Liver (tissue), 9 donors: ENCODE results near the gene JAG1. TPM values are rescaled to one million over a fixed set of nuclear protein-coding genes. Genes with fewer than 3 reads are reported as not detected.

ENCODE experiments used
- DNase-seq: peaks from one replicate; pipeline ENCODE4 v3.0.0-alpha.2; 2017; ENCODE audit warnings: low spot score
- H3K27ac ChIP-seq, 2 donors: one replicate each; pipeline ENCODE4 v1.7.0; 2013; ENCODE audit warnings: inconsistent platforms in 2 of 2, low read length in 2 of 2, control low read depth in 1 of 2, low read depth in 1 of 2, mild to moderate bottlenecking in 1 of 2
- H3K27me3 ChIP-seq, 4 donors: one replicate each; pipeline versions ENCODE4 v1.6.1 to v1.7.0; 2013; ENCODE audit warnings: low read length in 3 of 4, inconsistent platforms in 1 of 4, mild to moderate bottlenecking in 1 of 4, moderate library complexity in 1 of 4; ENCODE audit not compliant: control insufficient read depth in 4 of 4, insufficient read depth in 4 of 4
- H3K36me3 ChIP-seq, 4 donors: one replicate each; pipeline versions ENCODE4 v1.6.1 to v1.7.0; 2013; ENCODE audit warnings: low read length in 3 of 4, mild to moderate bottlenecking in 3 of 4, low read depth in 1 of 4, moderate library complexity in 1 of 4; ENCODE audit not compliant: control insufficient read depth in 4 of 4, insufficient read depth in 3 of 4
- H3K4me1 ChIP-seq, 4 donors: one replicate each; pipeline versions ENCODE4 v1.6.1 to v1.7.0; 2013; ENCODE audit warnings: low read length in 3 of 4, mild to moderate bottlenecking in 3 of 4, moderate library complexity in 1 of 4; ENCODE audit not compliant: control insufficient read depth in 4 of 4, insufficient read depth in 4 of 4
- H3K4me3 ChIP-seq, 3 donors: one replicate each; pipeline versions ENCODE4 v1.6.1 to v1.7.0; 2013; ENCODE audit warnings: low read length in 3 of 3, control low read depth in 1 of 3, low read depth in 1 of 3, mild to moderate bottlenecking in 1 of 3
- H3K9ac ChIP-seq, 2 donors: one replicate each; pipeline ENCODE4 v1.7.0; 2013; ENCODE audit warnings: low read length in 2 of 2, mild to moderate bottlenecking in 2 of 2, moderate library complexity in 2 of 2, control low read depth in 1 of 2, low read depth in 1 of 2
- H3K9me3 ChIP-seq, 4 donors: one replicate each; pipeline versions ENCODE4 v1.6.1 to v1.7.0; 2013; ENCODE audit warnings: low read length in 3 of 4; ENCODE audit not compliant: control insufficient read depth in 4 of 4
- EGR1 ChIP-seq, 2 donors: IDR thresholded peaks; 2 replicates each; pipeline ENCODE4 v1.6.1; 2016 to 2018; ENCODE audit warnings: antibody characterized with exemption in 2 of 2, low read depth in 2 of 2
- FOXA1 ChIP-seq: IDR thresholded peaks from 2 replicates; pipeline ENCODE4 v1.6.1; 2016; ENCODE audit warnings: antibody characterized with exemption
- FOXA2 ChIP-seq: IDR thresholded peaks from 2 replicates; pipeline ENCODE4 v1.6.1; 2016; ENCODE audit warnings: antibody characterized with exemption
- GABPA ChIP-seq, 2 donors: IDR thresholded peaks in 1 of 2; conservative IDR thresholded peaks in 1 of 2; 2 replicates each; pipeline ENCODE4 v1.6.1; 2016; ENCODE audit warnings: antibody characterized with exemption in 2 of 2, mild to moderate bottlenecking in 1 of 2, moderate library complexity in 1 of 2
- HNF4A ChIP-seq, 2 donors: conservative IDR thresholded peaks; 2 replicates each; pipeline ENCODE4 v1.6.1; 2016; ENCODE audit warnings: antibody characterized with exemption in 2 of 2, mild to moderate bottlenecking in 2 of 2
- HNF4G ChIP-seq: IDR thresholded peaks from 2 replicates; pipeline ENCODE4 v1.6.1; 2016; ENCODE audit warnings: antibody characterized with exemption
- JUND ChIP-seq, 2 donors: IDR thresholded peaks; 2 replicates each; pipeline ENCODE4 v1.6.1; 2016; ENCODE audit warnings: antibody characterized with exemption in 2 of 2
- NR2F2 ChIP-seq: IDR thresholded peaks from 2 replicates; pipeline ENCODE4 v1.6.1; 2016; ENCODE audit warnings: antibody characterized with exemption
- RAD21 ChIP-seq, 2 donors: IDR thresholded peaks; 2 replicates each; pipeline ENCODE4 v1.6.1; 2016; ENCODE audit warnings: antibody characterized with exemption in 2 of 2, mild to moderate bottlenecking in 2 of 2
- RXRA ChIP-seq, 2 donors: IDR thresholded peaks; 2 replicates each; pipeline ENCODE4 v1.6.1; 2017 to 2018; ENCODE audit warnings: antibody characterized with exemption in 2 of 2, mild to moderate bottlenecking in 1 of 2
- SP1 ChIP-seq: IDR thresholded peaks from 2 replicates; pipeline ENCODE4 v1.6.1; 2018; ENCODE audit warnings: antibody characterized with exemption, mild to moderate bottlenecking
- TAF1 ChIP-seq: conservative IDR thresholded peaks from 2 replicates; pipeline ENCODE4 v1.6.1; 2016; ENCODE audit warnings: antibody characterized with exemption, mild to moderate bottlenecking
- YY1 ChIP-seq: IDR thresholded peaks from 2 replicates; pipeline ENCODE4 v1.6.1; 2016; ENCODE audit warnings: antibody characterized with exemption, mild to moderate bottlenecking
- WGBS: extraction: QIAGEN DNeasy Blood & Tissue Kit; methylation state at CpG from one replicate; pipeline ENCODE4 v1.1.7; 2013; 5-methylcytosine and 5-hydroxymethylcytosine counted together
- polyA plus RNA-seq, 2 donors: library from polyadenylated mRNA; stranded (reverse) in 1 of 2; unstranded in 1 of 2; fragments of 200-250 nt in 1 of 2; fragments of >200 nt in 1 of 2; fragmentation: Nextera tagmentation in 1 of 2; extraction: Ambion mirVana in 1 of 2; gene quantifications; one replicate each; pipeline versions ENCODE4 v1.2.1 to v1.2.3, GENCODE V29; 2013 to 2015
- total RNA-seq, 2 donors: library from RNA; depleted of rRNA; stranded (reverse); fragments of >200 nt; gene quantifications; one replicate each; pipeline ENCODE4 v1.2.3, GENCODE V29; 2014
- TF ChIP-seq, protein P1 (sequence below): fragments of 150-350 bp; IDR thresholded peaks from 2 replicates; pipeline ENCODE4 v1.5.1; 2017; ENCODE audit warnings: improper control_type of control experiment, low read depth, low read length; ENCODE audit not compliant: missing input control
- TF ChIP-seq, protein P2 (sequence below): IDR thresholded peaks from 2 replicates; pipeline ENCODE4 v1.6.1; 2016; ENCODE audit warnings: antibody characterized with exemption
- TF ChIP-seq, protein P3 (sequence below): IDR thresholded peaks from 2 replicates; pipeline ENCODE4 v1.6.1; 2016; ENCODE audit warnings: antibody characterized with exemption
- TF ChIP-seq, protein P4 (sequence below): IDR thresholded peaks from 2 replicates; pipeline ENCODE4 v1.6.1; 2016; ENCODE audit warnings: antibody characterized with exemption, mild to moderate bottlenecking
- donor health status: healthy.
- donor health status: healthy.
- donor health status: healthy.
- donor health status: healthy.
- donor health status: healthy.

JAG1 gene
- total and polyA plus RNA-seq, 4 donors: 1.8 to 16.6 (median 4.6) TPM

DNA sequence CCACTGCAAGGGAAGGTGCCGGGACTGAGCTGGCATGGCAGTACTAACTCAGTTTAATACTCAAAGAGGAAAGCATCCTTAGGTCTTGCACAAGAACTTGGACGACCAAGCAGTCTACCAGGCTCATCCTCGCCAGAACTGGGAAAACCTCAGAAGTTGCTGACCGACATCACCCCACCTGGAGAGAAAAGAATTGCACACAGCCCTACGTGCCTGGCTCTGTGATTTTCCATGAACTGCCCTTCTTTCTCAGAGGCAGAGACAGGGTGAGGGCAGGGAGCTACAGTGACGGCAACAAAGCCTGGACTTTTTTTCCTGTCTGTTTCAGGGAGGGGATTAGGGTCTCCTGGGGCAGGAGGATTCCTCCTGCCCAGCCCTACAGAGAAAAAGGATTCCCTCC, 8.0 kb downstream of the JAG1 start:
- H3K9me3 ChIP-seq: no peaks in the 10 kb centered on the region
- H3K27me3 ChIP-seq: no peaks in the 10 kb centered on the region
- no peak overlapping the region for H3K27ac ChIP-seq
- TF ChIP-seq RAD21 (IDR thresholded peaks at IDR 0.05): no peak
- TF ChIP-seq NR2F2: no peak
- TF ChIP-seq FOXA1: no peak
- TF ChIP-seq HNF4G: no peak
- TF ChIP-seq FOXA2: no peak
- TF ChIP-seq, protein P1, sequence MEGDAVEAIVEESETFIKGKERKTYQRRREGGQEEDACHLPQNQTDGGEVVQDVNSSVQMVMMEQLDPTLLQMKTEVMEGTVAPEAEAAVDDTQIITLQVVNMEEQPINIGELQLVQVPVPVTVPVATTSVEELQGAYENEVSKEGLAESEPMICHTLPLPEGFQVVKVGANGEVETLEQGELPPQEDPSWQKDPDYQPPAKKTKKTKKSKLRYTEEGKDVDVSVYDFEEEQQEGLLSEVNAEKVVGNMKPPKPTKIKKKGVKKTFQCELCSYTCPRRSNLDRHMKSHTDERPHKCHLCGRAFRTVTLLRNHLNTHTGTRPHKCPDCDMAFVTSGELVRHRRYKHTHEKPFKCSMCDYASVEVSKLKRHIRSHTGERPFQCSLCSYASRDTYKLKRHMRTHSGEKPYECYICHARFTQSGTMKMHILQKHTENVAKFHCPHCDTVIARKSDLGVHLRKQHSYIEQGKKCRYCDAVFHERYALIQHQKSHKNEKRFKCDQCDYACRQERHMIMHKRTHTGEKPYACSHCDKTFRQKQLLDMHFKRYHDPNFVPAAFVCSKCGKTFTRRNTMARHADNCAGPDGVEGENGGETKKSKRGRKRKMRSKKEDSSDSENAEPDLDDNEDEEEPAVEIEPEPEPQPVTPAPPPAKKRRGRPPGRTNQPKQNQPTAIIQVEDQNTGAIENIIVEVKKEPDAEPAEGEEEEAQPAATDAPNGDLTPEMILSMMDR: no peak
- no peak for TF ChIP-seq SP1
- WGBS: 81% methylated on average over 6 of the region's 6 CpGs
- DNase-seq: no peak
- peaks cover 0 to 3% (median 0%) of the 10 kb centered on the region in 4 donors for H3K4me1 ChIP-seq
- no peaks in the 10 kb centered on the region for H3K36me3 ChIP-seq
- H3K4me3 ChIP-seq: no peak overlapping the region
- H3K9ac ChIP-seq: no peak overlapping the region

DNA sequence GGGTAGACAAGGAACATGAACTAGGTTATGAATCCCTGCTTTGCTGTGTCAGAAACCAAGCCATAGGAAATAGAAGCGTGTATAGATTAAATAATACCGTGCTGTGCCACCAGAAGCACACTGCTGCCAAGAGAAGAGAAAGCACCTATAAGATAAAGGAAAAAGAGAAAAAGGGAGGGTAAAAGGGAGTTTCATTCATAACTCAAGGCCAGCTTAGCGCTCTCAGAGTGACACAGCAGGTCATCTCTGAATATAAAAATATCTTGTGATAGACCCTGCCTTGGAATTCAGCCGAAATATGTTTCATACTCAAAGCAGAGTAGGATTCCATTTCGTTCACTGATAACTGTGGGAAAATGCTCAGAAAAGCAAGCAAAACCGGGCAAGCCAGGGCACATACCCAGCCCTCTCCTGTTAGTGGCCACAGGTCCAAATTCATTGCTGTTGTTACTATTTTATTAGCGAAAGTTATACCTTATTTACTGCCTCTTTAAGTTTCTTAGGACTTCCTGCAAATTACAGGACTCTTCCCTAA, 8.7 kb downstream of the JAG1 start:
- Histone ChIP-seq H3K36me3 (no peaks in the 10 kb centered on the region), H3K27ac (no peak overlapping the region), H3K4me1 (peaks cover 0 to 2% (median 0%) of the 10 kb centered on the region in 4 donors), H3K9me3 (no peaks in the 10 kb centered on the region), H3K9ac (no peak overlapping the region), H3K27me3 (no peaks in the 10 kb centered on the region), H3K4me3 (no peak overlapping the region)
- DNase-seq: no peak
- TF ChIP-seq TAF1 (no peak), GABPA (IDR thresholded peaks at IDR 0.05 in 1 of 2, conservative IDR thresholded peaks at IDR 0.05 in 1 of 2) (no peak), FOXA2 (no peak), RAD21 (IDR thresholded peaks at IDR 0.05) (no peak), YY1 (no peak), NR2F2 (no peak), SP1 (no peak), RXRA (IDR thresholded peaks at IDR 0.05) (no peak), JUND (IDR thresholded peaks at IDR 0.05) (no peak), FOXA1 (no peak), EGR1 (IDR thresholded peaks at IDR 0.05; ENCODE audit: low read depth in 2 of 2) (no peak), HNF4A (conservative IDR thresholded peaks at IDR 0.05) (no peak)
- TF ChIP-seq, protein P2, sequence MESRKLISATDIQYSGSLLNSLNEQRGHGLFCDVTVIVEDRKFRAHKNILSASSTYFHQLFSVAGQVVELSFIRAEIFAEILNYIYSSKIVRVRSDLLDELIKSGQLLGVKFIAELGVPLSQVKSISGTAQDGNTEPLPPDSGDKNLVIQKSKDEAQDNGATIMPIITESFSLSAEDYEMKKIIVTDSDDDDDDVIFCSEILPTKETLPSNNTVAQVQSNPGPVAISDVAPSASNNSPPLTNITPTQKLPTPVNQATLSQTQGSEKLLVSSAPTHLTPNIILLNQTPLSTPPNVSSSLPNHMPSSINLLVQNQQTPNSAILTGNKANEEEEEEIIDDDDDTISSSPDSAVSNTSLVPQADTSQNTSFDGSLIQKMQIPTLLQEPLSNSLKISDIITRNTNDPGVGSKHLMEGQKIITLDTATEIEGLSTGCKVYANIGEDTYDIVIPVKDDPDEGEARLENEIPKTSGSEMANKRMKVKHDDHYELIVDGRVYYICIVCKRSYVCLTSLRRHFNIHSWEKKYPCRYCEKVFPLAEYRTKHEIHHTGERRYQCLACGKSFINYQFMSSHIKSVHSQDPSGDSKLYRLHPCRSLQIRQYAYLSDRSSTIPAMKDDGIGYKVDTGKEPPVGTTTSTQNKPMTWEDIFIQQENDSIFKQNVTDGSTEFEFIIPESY: no peak
- TF ChIP-seq, protein P3, sequence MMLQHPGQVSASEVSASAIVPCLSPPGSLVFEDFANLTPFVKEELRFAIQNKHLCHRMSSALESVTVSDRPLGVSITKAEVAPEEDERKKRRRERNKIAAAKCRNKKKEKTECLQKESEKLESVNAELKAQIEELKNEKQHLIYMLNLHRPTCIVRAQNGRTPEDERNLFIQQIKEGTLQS: no peak
- TF ChIP-seq, protein P4, sequence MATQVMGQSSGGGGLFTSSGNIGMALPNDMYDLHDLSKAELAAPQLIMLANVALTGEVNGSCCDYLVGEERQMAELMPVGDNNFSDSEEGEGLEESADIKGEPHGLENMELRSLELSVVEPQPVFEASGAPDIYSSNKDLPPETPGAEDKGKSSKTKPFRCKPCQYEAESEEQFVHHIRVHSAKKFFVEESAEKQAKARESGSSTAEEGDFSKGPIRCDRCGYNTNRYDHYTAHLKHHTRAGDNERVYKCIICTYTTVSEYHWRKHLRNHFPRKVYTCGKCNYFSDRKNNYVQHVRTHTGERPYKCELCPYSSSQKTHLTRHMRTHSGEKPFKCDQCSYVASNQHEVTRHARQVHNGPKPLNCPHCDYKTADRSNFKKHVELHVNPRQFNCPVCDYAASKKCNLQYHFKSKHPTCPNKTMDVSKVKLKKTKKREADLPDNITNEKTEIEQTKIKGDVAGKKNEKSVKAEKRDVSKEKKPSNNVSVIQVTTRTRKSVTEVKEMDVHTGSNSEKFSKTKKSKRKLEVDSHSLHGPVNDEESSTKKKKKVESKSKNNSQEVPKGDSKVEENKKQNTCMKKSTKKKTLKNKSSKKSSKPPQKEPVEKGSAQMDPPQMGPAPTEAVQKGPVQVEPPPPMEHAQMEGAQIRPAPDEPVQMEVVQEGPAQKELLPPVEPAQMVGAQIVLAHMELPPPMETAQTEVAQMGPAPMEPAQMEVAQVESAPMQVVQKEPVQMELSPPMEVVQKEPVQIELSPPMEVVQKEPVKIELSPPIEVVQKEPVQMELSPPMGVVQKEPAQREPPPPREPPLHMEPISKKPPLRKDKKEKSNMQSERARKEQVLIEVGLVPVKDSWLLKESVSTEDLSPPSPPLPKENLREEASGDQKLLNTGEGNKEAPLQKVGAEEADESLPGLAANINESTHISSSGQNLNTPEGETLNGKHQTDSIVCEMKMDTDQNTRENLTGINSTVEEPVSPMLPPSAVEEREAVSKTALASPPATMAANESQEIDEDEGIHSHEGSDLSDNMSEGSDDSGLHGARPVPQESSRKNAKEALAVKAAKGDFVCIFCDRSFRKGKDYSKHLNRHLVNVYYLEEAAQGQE: no peak
- 71% methylated on average over 7 of the region's 7 CpGs for WGBS
